H9 (cell line): ENCODE results near the gene SLC9A7. TPM values are rescaled to one million over a fixed set of nuclear protein-coding genes. Genes with fewer than 3 reads are reported as not detected.

Source experiments
- DNase-seq: peaks from one replicate; pipeline ENCODE4 v3.0.0-alpha.2; 2017
- H2AFZ ChIP-seq: one replicate; pipeline ENCODE4 v1.6.1; 2013; ENCODE audit warnings: mild to moderate bottlenecking, low read length, control low read depth, moderate library complexity
- H2AK5ac ChIP-seq: 2 replicates; pipeline ENCODE4 v1.6.1; 2013; ENCODE audit warnings: low read length, control low read depth, mixed read lengths; ENCODE audit not compliant: insufficient read length
- H2BK120ac ChIP-seq: one replicate; pipeline ENCODE4 v1.6.1; 2013; ENCODE audit warnings: low read depth, mild to moderate bottlenecking, low read length, control low read depth, inconsistent platforms; ENCODE audit not compliant: poor library complexity, severe bottlenecking
- H2BK12ac ChIP-seq: 2 replicates; pipeline ENCODE4 v1.6.1; 2013; ENCODE audit warnings: low read length, control low read depth, mixed read lengths, low read depth; ENCODE audit not compliant: insufficient read length
- H2BK15ac ChIP-seq: 2 replicates; pipeline ENCODE4 v1.6.1; 2013; ENCODE audit warnings: low read depth, low read length, control low read depth
- H2BK20ac ChIP-seq: one replicate; pipeline ENCODE4 v1.6.1; 2013; ENCODE audit warnings: low read depth, mild to moderate bottlenecking, low read length, control low read depth, inconsistent platforms; ENCODE audit not compliant: poor library complexity, severe bottlenecking
- H2BK5ac ChIP-seq: 2 replicates; pipeline ENCODE4 v1.6.1; 2013; ENCODE audit warnings: low read length, control low read depth, mixed read lengths; ENCODE audit not compliant: insufficient read length
- H3K14ac ChIP-seq: 2 replicates; pipeline ENCODE4 v1.6.1; 2013; ENCODE audit warnings: low read length, control low read depth; ENCODE audit not compliant: insufficient read depth
- H3K18ac ChIP-seq: 2 replicates; pipeline ENCODE4 v1.6.1; 2013; ENCODE audit warnings: low read depth, mild to moderate bottlenecking, mixed read lengths, low read length, control low read depth; ENCODE audit not compliant: insufficient read length
- H3K23ac ChIP-seq: 2 replicates; pipeline ENCODE4 v1.6.1; 2013; ENCODE audit warnings: low read length, control low read depth, mixed read lengths, low read depth; ENCODE audit not compliant: insufficient read length
- H3K23me2 ChIP-seq: 2 replicates; pipeline ENCODE4 v1.6.1; 2013; ENCODE audit warnings: low read depth, mild to moderate bottlenecking, mixed read lengths, low read length, control low read depth; ENCODE audit not compliant: insufficient read length, poor library complexity, severe bottlenecking
- H3K27ac ChIP-seq: 2 replicates; pipeline ENCODE4 v1.5.1; 2013; ENCODE audit warnings: low read length, control low read depth, mixed read lengths, low read depth; ENCODE audit not compliant: insufficient read length
- H3K27me3 ChIP-seq: 2 replicates; pipeline ENCODE4 v1.6.1; 2013; ENCODE audit warnings: low read length, control low read depth, inconsistent platforms; ENCODE audit not compliant: insufficient read depth
- H3K4ac ChIP-seq: 2 replicates; pipeline ENCODE4 v1.6.1; 2013; ENCODE audit warnings: low read depth, mild to moderate bottlenecking, control low read depth, inconsistent platforms, low read length, moderate library complexity
- H3K4me1 ChIP-seq: 2 replicates; pipeline ENCODE4 v1.6.1; 2013; ENCODE audit warnings: low read length, control low read depth, inconsistent platforms; ENCODE audit not compliant: insufficient read depth
- H3K4me2 ChIP-seq: 2 replicates; pipeline ENCODE4 v1.6.1; 2013; ENCODE audit warnings: low read length, control low read depth, mixed read lengths; ENCODE audit not compliant: insufficient read length, insufficient read depth
- H3K56ac ChIP-seq: 2 replicates; pipeline ENCODE4 v1.6.1; 2013; ENCODE audit warnings: low read depth, mild to moderate bottlenecking, mixed read lengths, low read length, control low read depth; ENCODE audit not compliant: insufficient read length
- H3K79me1 ChIP-seq: 2 replicates; pipeline ENCODE4 v1.6.1; 2013; ENCODE audit warnings: low read depth, mild to moderate bottlenecking, moderate library complexity, low read length, control low read depth, inconsistent platforms; ENCODE audit not compliant: insufficient read depth, poor library complexity, severe bottlenecking
- H3K79me2 ChIP-seq: 2 replicates; pipeline ENCODE4 v1.6.1; 2013; ENCODE audit warnings: low read length, control low read depth, inconsistent platforms; ENCODE audit not compliant: insufficient read depth
- H3K9ac ChIP-seq: 2 replicates; pipeline ENCODE4 v1.6.1; 2013; ENCODE audit warnings: low read length, control low read depth, mixed read lengths; ENCODE audit not compliant: insufficient read length; ENCODE audit errors: extremely low read depth
- H3K9me3 ChIP-seq: one replicate; pipeline ENCODE4 v1.6.1; 2013; ENCODE audit warnings: low read depth, low read length, inconsistent platforms; ENCODE audit not compliant: control insufficient read depth
- H3T11ph ChIP-seq: one replicate; pipeline ENCODE4 v1.6.1; 2013; ENCODE audit warnings: mild to moderate bottlenecking, low read length, control low read depth, inconsistent platforms
- H4K20me1 ChIP-seq: one replicate; pipeline ENCODE4 v1.6.1; 2013; ENCODE audit not compliant: control insufficient read depth, insufficient read length, insufficient read depth
- H4K5ac ChIP-seq: 2 replicates; pipeline ENCODE4 v1.6.1; 2013; ENCODE audit warnings: low read depth, mild to moderate bottlenecking, mixed read lengths, low read length, control low read depth; ENCODE audit not compliant: insufficient read length
- H4K8ac ChIP-seq: replicated peaks from 2 replicates; pipeline ENCODE4 v1.6.1; 2013; ENCODE audit warnings: low read length, control low read depth, mixed read lengths, low read depth; ENCODE audit not compliant: insufficient read length
- H4K91ac ChIP-seq: 2 replicates; pipeline ENCODE4 v1.6.1; 2013; ENCODE audit warnings: low read depth, mild to moderate bottlenecking, moderate library complexity, mixed read lengths, low read length, control low read depth; ENCODE audit not compliant: insufficient read length
- H3K27ac Mint-ChIP-seq, 3 experiments: 2 replicates in 2 of 3; 3 replicates in 1 of 3; pipeline ENCODE4 v1.8.0; 2020 to 2021; ENCODE audit warnings: mixed read lengths in 3 of 3, mild to moderate bottlenecking in 1 of 3, moderate library complexity in 1 of 3
- H3K27me3 Mint-ChIP-seq: 2 replicates; pipeline ENCODE4 v1.8.0; 2021; ENCODE audit warnings: low read depth, mild to moderate bottlenecking, moderate library complexity, mixed read lengths
- H3K36me3 Mint-ChIP-seq, 3 experiments: 2 replicates in 2 of 3; 3 replicates in 1 of 3; pipeline ENCODE4 v1.8.0; 2020 to 2021; ENCODE audit warnings: low read depth in 3 of 3, mixed read lengths in 3 of 3; ENCODE audit not compliant: insufficient read depth in 1 of 3
- H3K4me1 Mint-ChIP-seq, 2 experiments: 2 replicates each; pipeline ENCODE4 v1.8.0; 2020; ENCODE audit warnings: mixed read lengths in 2 of 2
- H3K4me3 Mint-ChIP-seq, 2 experiments: 2 replicates in 1 of 2; 3 replicates in 1 of 2; pipeline ENCODE4 v1.8.0; 2020 to 2021; ENCODE audit warnings: mild to moderate bottlenecking in 2 of 2, mixed read lengths in 2 of 2, moderate library complexity in 1 of 2
- H3K9me3 Mint-ChIP-seq, 2 experiments: 2 replicates in 1 of 2; 3 replicates in 1 of 2; pipeline ENCODE4 v1.8.0; 2020; ENCODE audit warnings: mild to moderate bottlenecking in 2 of 2, mixed read lengths in 2 of 2, moderate library complexity in 1 of 2
- CTCF ChIP-seq: fragments of 200-600 bp; sonication (generic); conservative IDR thresholded peaks from 3 replicates; pipeline ENCODE4 v1.8.0; 2021; ENCODE audit warnings: antibody characterized with exemption, mild to moderate bottlenecking
- WGBS: extraction: QIAGEN DNeasy Blood & Tissue Kit; methylation state at CpG from one replicate; pipeline ENCODE4 v1.1.7; 2013; ENCODE audit warnings: missing lambda C conversion rate, low lambda C conversion rate, mixed read lengths; ENCODE audit not compliant: insufficient read length; ENCODE audit errors: extremely low coverage; 5-methylcytosine and 5-hydroxymethylcytosine counted together
- total RNA-seq: library from RNA; stranded (reverse); gene quantifications from 2 replicates; pipeline ENCODE4 v1.2.1, GENCODE V29; 2021

Gene SLC9A7
- total RNA-seq, 1 experiment from 2014 or later = 5.9 TPM

GRCh38 chrX:46703980-46704379 is 54.9 kb downstream of the SLC9A7 start:
- H3K56ac ChIP-seq = no peak overlapping the region
- no CpG with 5 or more reads among the region's 4 CpGs for WGBS
- no peak for TF ChIP-seq CTCF
- no peak overlapping the region for H2BK12ac ChIP-seq
- no peak overlapping the region for H3K27ac ChIP-seq
- H3K4me2 ChIP-seq = no peak overlapping the region
- peaks cover 3% of the 10 kb centered on the region; the same call in 1 of the 2 replicates for H3K4me1 ChIP-seq
- no peak overlapping the region for H3K18ac ChIP-seq
- no peak overlapping the region for H3T11ph ChIP-seq
- no peaks in the 10 kb centered on the region for H3K23me2 ChIP-seq
- no peak for DNase-seq
- no peak overlapping the region for H3K14ac ChIP-seq
- H2BK15ac ChIP-seq = no peak overlapping the region
- no peaks in the 10 kb centered on the region for H3K79me1 ChIP-seq
- Mint-ChIP-seq H3K27me3 (no peaks in the 10 kb centered on the region), H3K4me3 (no peak overlapping the region), H3K9me3 (peaks cover 53 to 60% of the 10 kb centered on the region in 2 experiments), H3K27ac (no peak overlapping the region), H3K4me1 (peaks cover under 1 to 2% of the 10 kb centered on the region in 2 experiments; a peak in 3 of 4 replicates), H3K36me3 (peaks cover 0 to 3% (median 3%) of the 10 kb centered on the region in 3 experiments; a peak in 3 of 7 replicates)
- H3K27me3 ChIP-seq = no peaks in the 10 kb centered on the region
- peaks cover 29% of the 10 kb centered on the region for H3K9me3 ChIP-seq
- no peak overlapping the region for H4K8ac ChIP-seq
- H3K9ac ChIP-seq = no peak overlapping the region
- H2AK5ac ChIP-seq = no peak overlapping the region
- H2BK120ac ChIP-seq = no peak overlapping the region
- no peak overlapping the region for H4K5ac ChIP-seq
- H3K4ac ChIP-seq = no peak overlapping the region
- H3K79me2 ChIP-seq = peaks cover 2% of the 10 kb centered on the region; the same call in 1 of the 2 replicates
- H2BK5ac ChIP-seq = no peak overlapping the region
- no peak overlapping the region for H2BK20ac ChIP-seq
- no peaks in the 10 kb centered on the region for H4K20me1 ChIP-seq
- H2AFZ ChIP-seq = no peak overlapping the region
- H4K91ac ChIP-seq = no peak overlapping the region
- H3K23ac ChIP-seq = no peak overlapping the region
